CD4-positive, alpha-beta T cell treated with Interleukin-6 for 4 hours (primary cell): ENCODE data around the gene NRP2.

Experiments used
- DNase-seq: peaks from one replicate; pipeline ENCODE4 v3.0.0-alpha.2; 2020; ENCODE audit warnings: mixed read lengths

NRP2 gene

GRCh38 chr2:205708231-205708631 lies 25.9 kb downstream of the NRP2 start:
- no peak for DNase-seq

GRCh38 chr2:205709319-205709718 lies 27.0 kb downstream of the NRP2 start:
- DNase-seq, result no peak

- no peak for DNase-seq
These were observed 30.2 kb downstream of the NRP2 start for GRCh38 chr2:205712508-205712907.

DNA sequence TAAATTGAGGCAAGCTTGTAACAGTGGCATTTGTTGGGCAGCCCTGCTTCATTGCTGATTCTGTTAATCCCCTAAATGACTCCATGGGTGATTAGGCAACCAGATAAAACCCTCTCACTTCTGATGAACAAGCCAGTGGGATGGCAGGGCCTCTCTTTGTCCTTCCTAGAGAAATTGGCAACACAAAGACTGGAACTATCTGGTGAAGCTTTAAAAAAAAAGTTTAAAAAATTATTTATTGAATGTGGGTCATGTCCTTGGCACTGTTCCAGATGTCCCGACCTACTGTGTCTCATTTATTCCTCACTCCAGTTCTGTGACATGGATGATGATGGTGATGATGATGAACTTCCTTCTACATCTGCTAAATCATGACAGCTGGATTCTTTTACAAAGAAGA lies 30.8 kb downstream of the NRP2 start:
- no peak for DNase-seq

GRCh38 chr2:205714058-205714776 lies 31.9 kb downstream of the NRP2 start:
- DNase-seq, result no peak

GRCh38 chr2:205714789-205715720 lies 32.8 kb downstream of the NRP2 start:
- DNase-seq, result no peak

GRCh38 chr2:205715831-205716525 lies 33.7 kb downstream of the NRP2 start:
- no peak for DNase-seq

DNA sequence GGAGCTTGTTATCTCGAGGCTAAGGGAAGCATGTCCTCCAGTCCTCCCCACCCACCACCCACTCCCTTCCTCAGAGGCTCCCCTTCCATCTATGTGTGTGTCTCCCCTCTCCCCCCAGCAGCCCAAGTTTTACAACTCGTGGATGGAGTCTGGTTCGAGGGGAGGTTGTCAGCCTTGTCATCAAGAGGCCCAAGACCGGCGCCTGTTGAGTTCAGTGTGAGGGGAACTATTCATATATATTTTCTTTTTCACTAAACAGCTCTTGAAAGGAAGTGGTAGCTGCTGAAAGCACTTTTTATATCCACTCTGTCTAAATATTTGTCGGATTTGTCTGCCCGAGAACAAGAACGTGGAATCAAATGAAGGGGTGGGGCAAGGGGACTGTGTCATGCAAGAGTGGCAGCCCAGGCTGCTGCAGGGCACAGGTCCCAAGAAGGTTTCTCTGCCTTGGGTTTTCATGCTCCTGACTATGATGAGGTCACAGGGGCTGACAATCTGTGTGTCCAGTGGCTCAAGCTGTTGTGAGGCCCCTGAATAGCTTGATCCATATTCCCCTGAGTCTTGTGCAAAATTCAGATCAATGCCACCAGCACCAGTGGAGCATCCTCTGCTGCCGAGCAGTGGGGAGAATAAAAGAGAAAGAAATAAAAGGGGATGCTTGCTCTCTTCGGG lies 35.0 kb downstream of the NRP2 start:
- DNase-seq, result no peak

- no peak for DNase-seq
These were observed 35.7 kb downstream of the NRP2 start for GRCh38 chr2:205717999-205718398.

- no peak for DNase-seq
These were observed 37.5 kb downstream of the NRP2 start for GRCh38 chr2:205719847-205720246.

DNA sequence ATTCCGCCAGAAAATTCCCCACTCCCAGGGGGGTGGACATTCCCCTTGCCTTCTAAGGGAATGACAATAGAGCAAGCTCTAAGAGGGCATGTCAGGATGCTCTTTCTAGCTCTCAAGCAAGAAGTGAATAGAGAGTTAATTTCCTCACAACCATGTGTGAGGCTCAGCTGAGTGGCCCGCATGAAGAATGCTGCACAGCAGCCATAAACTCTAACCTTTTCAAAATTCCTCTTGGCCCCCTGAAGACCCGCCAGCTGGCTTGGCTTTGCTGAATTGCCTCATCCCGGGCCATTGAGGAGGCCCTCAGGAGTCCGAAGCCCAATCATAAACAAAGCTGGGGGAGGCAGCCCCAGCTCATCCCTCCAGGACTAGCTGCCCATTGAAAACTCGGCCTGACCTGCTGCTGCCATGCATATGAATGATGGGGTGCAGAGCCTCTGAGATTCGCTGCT lies 38.2 kb downstream of the NRP2 start:
- DNase-seq, result no peak

DNA sequence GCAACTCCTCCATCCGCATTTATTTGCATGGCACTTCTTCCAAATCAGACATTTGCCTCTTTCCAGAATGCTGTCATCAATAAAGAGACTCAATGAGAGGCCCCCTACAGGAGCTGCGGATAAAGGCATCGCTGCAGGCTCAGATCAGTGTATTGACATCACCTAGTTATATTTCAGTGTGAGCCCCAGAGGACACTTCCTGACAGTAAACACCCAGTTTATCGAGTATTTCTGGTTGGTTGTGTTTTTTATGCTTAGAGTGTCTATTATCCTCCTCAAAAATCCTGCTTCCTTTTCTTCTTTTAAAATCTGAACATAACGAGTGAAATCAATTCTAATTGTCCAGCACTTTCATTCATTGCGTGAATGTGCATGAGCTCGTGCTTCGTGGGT lies 38.8 kb downstream of the NRP2 start:
- no peak for DNase-seq

GRCh38 chr2:205722283-205722918 lies 40.1 kb downstream of the NRP2 start:
- DNase-seq, result no peak

- DNase-seq, result no peak
These were observed 40.9 kb downstream of the NRP2 start for GRCh38 chr2:205723179-205723578.

DNA sequence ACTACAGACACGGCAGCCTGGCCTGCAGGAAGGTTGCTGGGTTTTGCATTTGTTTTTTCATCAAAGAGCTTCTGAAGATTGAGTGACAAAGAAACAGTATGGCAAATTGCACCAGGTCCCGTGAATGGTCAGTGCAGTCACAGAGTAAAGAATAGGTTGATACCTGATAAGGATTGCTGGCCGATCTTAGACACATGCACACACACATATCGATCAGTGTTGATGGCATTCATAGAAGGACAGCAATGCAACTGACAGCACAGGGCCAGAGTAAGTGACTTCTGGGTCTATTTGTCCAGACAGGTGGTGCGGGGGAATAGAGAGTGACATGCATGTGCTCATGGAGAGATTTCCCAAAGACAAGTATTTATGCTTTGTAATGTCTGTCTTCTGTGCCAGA lies 42.8 kb downstream of the NRP2 start:
- no peak for DNase-seq

DNA sequence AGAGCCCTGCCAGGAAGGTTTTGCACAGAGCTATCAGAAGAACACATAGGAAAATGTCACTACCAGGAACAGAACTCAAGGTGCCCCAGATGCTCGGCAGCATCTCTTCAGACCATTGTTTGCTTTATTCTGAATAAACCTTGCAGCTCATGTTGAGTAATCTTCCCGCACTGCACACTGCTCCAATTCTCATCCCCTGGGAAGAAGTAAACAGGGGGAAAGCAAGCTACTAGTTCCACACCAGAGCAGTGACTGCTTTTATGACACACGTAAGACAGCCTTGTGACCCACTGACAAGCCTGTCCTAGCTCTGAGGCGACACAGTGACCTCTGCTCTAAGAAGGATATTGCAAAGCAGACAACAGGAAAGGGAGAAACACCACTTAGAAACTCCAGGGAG lies 44.2 kb downstream of the NRP2 start:
- no peak for DNase-seq

DNA sequence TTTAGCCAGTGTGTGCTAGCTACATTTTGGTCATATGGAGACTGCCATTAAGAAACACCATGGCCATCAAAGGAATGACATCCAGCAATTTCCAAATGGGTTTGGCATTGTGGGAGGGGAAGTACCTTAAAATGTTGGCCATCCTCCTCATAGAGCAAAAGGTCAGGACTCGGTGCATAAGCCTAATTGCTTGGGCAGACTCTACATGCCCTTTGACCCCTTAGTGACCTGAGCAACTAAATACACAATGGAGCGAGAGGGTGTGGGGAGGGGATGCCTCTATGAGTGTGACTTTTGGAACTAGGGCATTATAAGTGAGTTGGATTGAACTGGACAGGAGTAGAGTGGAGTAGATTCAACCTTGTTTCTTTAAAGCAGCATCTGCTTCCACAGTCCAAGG lies 44.9 kb downstream of the NRP2 start:
- DNase-seq, result no peak

DNA sequence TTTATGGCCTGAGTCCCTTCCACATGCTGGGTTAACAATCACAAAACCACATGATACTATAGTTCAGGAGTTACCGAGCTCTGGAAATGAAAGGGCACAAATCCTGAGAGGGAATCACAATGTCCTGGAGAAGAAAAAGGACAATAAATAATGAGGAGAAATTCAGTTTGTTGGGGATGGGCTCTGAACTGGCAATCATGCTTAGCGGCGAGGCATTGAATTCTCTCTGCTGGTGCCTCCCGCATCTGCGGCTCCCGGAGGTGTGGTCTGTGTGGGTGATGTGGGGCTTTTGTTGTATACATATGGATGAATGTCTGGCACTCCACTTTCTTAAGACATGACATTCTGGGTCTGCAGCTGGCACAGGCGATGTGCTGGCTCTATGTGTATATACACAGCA lies 46.1 kb downstream of the NRP2 start:
- no peak for DNase-seq

GRCh38 chr2:205730191-205730590 lies 47.9 kb downstream of the NRP2 start:
- DNase-seq, result no peak

DNA sequence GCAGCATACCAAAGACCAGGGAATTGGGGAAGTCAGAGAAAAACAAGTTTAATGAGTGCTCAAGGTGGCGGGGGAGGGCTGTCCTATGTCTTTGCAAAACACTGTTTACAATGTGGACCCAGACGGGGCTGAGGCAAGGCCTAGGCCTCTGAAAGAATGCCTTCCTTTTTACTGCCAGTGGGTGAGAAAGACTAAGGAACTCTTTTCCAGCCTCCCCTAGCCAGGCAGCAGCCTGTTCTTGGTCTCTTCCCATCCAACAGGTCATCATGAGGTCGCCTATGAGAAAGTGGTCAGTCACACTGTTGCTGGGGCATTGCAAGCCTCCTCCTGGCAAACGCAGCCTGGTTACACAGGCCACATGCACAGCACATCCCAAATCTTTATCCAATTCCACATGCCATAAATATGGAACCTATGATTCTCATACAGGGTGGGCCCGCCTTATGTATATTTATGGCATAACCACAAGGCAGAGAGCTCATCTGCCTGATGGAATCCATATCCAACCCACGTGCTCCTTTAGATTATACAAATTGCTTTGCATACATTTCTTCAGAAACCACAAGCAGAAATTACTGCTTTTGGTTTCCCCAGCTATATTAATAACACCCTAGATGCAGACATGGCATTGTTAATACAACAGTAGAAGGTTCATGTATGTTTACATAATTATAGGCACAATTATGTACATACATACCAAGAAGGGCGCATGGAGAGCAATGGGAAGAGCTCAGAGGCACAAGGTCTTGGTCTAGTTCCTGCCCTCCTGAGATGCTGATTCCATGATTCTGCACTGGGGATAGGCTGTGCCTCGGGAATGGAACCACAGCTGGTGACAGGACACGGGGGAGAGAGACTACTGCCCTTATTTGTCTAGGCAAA lies 48.6 kb downstream of the NRP2 start:
- DNase-seq, result no peak

DNA sequence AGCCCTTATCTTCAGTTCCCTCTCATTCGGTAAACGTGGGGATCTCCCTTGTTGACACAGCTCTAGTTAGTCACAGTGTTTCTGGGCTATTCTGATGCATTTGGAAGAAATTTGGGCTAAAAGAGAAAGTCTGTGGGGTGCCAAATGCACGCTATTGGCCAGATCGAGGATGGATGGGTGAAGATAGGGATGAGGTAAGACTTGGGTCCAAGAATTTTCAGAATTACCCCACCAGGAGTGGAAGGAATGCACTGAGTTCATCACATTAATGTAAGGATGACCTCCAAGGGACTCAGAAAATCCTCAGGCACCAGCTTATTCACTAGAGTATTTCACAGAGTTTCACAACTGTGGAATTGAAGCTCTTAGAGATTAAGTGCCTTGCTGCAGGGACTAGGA lies 49.3 kb downstream of the NRP2 start:
- no peak for DNase-seq
